NCI-H345 treated with DMSO at 0.1 percent for 48 hours (cell line): ENCODE measurements around the gene MAGI1.

Source experiments
- DNase-seq: peaks from one replicate; lab custom pipeline; 2025; ENCODE audit not compliant: unreplicated experiment; lab: John Stamatoyannopoulos, UW

Gene MAGI1

GRCh38 chr3:65777050-65777449 is 261.7 kb downstream of the MAGI1 start:
- DNase-seq = no peak

GRCh38 chr3:65776494-65776893 is 262.2 kb downstream of the MAGI1 start:
- DNase-seq = no peak

GRCh38 chr3:65776081-65776480 is 262.6 kb downstream of the MAGI1 start:
- DNase-seq = no peak

GRCh38 chr3:65772758-65773157 is 266.0 kb downstream of the MAGI1 start:
- DNase-seq = no peak

GRCh38 chr3:65767551-65767950 is 271.2 kb downstream of the MAGI1 start:
- no peak for DNase-seq

- no peak for DNase-seq
Observed at GRCh38 chr3:65762235-65762580, 276.5 kb downstream of the MAGI1 start.

GRCh38 chr3:65761446-65762234 is 277.1 kb downstream of the MAGI1 start:
- no peak for DNase-seq

GRCh38 chr3:65758876-65759598 is 279.7 kb downstream of the MAGI1 start:
- DNase-seq = no peak

- no peak for DNase-seq
Observed at GRCh38 chr3:65758438-65758837, 280.3 kb downstream of the MAGI1 start.

GRCh38 chr3:65752636-65753035 is 286.1 kb downstream of the MAGI1 start:
- no peak for DNase-seq

GRCh38 chr3:65751123-65751700 is 287.5 kb downstream of the MAGI1 start:
- no peak for DNase-seq

GRCh38 chr3:65749066-65749465 is 289.7 kb downstream of the MAGI1 start:
- no peak for DNase-seq

- DNase-seq = no peak
Observed at GRCh38 chr3:65748326-65748725, 290.4 kb downstream of the MAGI1 start.

- no peak for DNase-seq
Observed at GRCh38 chr3:65746848-65747247, 291.9 kb downstream of the MAGI1 start.

GRCh38 chr3:65745306-65745705 is 293.4 kb downstream of the MAGI1 start:
- DNase-seq = no peak

- DNase-seq = no peak
Observed at GRCh38 chr3:65742914-65743313, 295.8 kb downstream of the MAGI1 start.

- no peak for DNase-seq
Observed at GRCh38 chr3:65741540-65741939, 297.2 kb downstream of the MAGI1 start.

- no peak for DNase-seq
Observed at GRCh38 chr3:65739901-65740541, 298.7 kb downstream of the MAGI1 start.

- no peak for DNase-seq
Observed at GRCh38 chr3:65734792-65735191, 303.9 kb downstream of the MAGI1 start.

- DNase-seq = no peak
Observed at GRCh38 chr3:65734382-65734781, 304.3 kb downstream of the MAGI1 start.

- DNase-seq = no peak
Observed at GRCh38 chr3:65733459-65733858, 305.3 kb downstream of the MAGI1 start.
